HCT116 (cell line): Measurements from ENCODE around the gene SPAG6. TPM values are rescaled to one million over a fixed set of nuclear protein-coding genes. Genes with fewer than 3 reads are reported as not detected.

Experiments used
- ATAC-seq: fragments of 200-7000 bp; cut with Tn5 transposase; 2 replicates; pipeline ENCODE4 v1.9.1; 2020; ENCODE audit warnings: mild to moderate bottlenecking, moderate library complexity
- BruUV-seq: library from RNA; stranded (reverse); fragments of 400-500 nt; replicated peaks from 2 replicates; lab custom pipeline; 2021; lab: Mats Ljungman, UMichigan
- CTCF ChIA-PET: fragments of 300-600 bp; sonication (Branson Sonifier 250); formaldehyde crosslinking; loops from one replicate; lab custom pipeline; 2021; ENCODE audit warnings: antibody characterized with exemption; lab: Charles Lee
- POLR2A ChIA-PET: fragments of 300-600, 350-600 bp; sonication (Branson Sonifier 250); formaldehyde crosslinking; loops from one replicate; lab custom pipeline; 2021; ENCODE audit warnings: antibody characterized with exemption; lab: Charles Lee
- RAD21 ChIA-PET, 2 experiments: fragments of 300-600 bp; sonication (Branson Sonifier 250); formaldehyde crosslinking; loops; one replicate each; lab custom pipeline; 2023; ENCODE audit warnings: low total read pairs in 2 of 2; ENCODE audit not compliant: uncharacterized antibody in 2 of 2, unreplicated experiment in 2 of 2, low non-redundant PET in 1 of 2; lab: Charles Lee
- DNase-seq: peaks from one replicate; pipeline ENCODE4 v3.0.0-alpha.2; 2010; ENCODE audit warnings: low read depth, low spot score
- H2AFZ ChIP-seq: fragments of 200-600 bp; shearing (Covaris generic), sonication (generic); 2 replicates; pipeline ENCODE4 v1.6.1; 2017; ENCODE audit warnings: low read depth, mixed run types, mixed read lengths, antibody characterized with exemption, low read length; ENCODE audit not compliant: poor library complexity, severe bottlenecking
- H3K27ac ChIP-seq: 2 replicates; pipeline ENCODE4 v1.5.1; 2012; ENCODE audit warnings: low read depth, low read length
- H3K27me3 ChIP-seq: fragments of 200-600 bp; sonication (generic); 2 replicates; pipeline ENCODE4 v1.6.1; 2016; ENCODE audit warnings: mixed run types, low read length, mixed read lengths; ENCODE audit not compliant: insufficient read depth
- H3K36me3 ChIP-seq, 2 experiments: fragments of 200-500 bp in 1 of 2; fragments of 200-600 bp in 1 of 2; sonication (Bioruptor generic) in 1 of 2; sonication (generic) in 1 of 2; 2 replicates each; pipeline versions ENCODE4 v1.5.1 to v1.6.1; 2014 to 2016; ENCODE audit warnings: low read length in 2 of 2, inconsistent platforms in 1 of 2, mixed read lengths in 1 of 2, mixed run types in 1 of 2; ENCODE audit not compliant: insufficient read depth in 2 of 2, control insufficient read depth in 1 of 2
- H3K4me1 ChIP-seq, 2 experiments: fragments of 200-600 bp in 1 of 2; sonication (generic) in 1 of 2; 2 replicates each; pipeline versions ENCODE4 v1.5.1 to v1.6.1; 2012 to 2017; ENCODE audit warnings: low read length in 2 of 2, inconsistent platforms in 1 of 2, mild to moderate bottlenecking in 1 of 2, mixed read lengths in 1 of 2, mixed run types in 1 of 2, moderate library complexity in 1 of 2; ENCODE audit not compliant: insufficient read depth in 2 of 2, control insufficient read depth in 1 of 2
- H3K4me2 ChIP-seq: fragments of 200-600 bp; sonication (generic); 2 replicates; pipeline ENCODE4 v1.6.1; 2017; ENCODE audit warnings: mixed run types, low read length, mixed read lengths
- H3K4me3 ChIP-seq, 2 experiments: fragments of 200-600 bp in 1 of 2; sonication (generic) in 1 of 2; replicated peaks in 1 of 2; 2 replicates each; pipeline ENCODE4 v1.5.1; 2011 to 2016; ENCODE audit warnings: low read length in 2 of 2, control low read depth in 1 of 2, low read depth in 1 of 2, mild to moderate bottlenecking in 1 of 2, mixed read lengths in 1 of 2, mixed run types in 1 of 2
- H3K79me2 ChIP-seq: fragments of 200-600 bp; sonication (generic); 2 replicates; pipeline ENCODE4 v1.6.1; 2017; ENCODE audit warnings: mild to moderate bottlenecking, mixed run types, low read length, moderate library complexity, mixed read lengths; ENCODE audit not compliant: insufficient read depth
- H3K9ac ChIP-seq: fragments of 200-600 bp; sonication (generic); 2 replicates; pipeline ENCODE4 v1.6.1; 2016; ENCODE audit warnings: low read length, mixed read lengths
- H3K9me2 ChIP-seq: fragments of 200-600 bp; sonication (generic), shearing (Covaris generic); 2 replicates; pipeline ENCODE4 v1.6.1; 2017; ENCODE audit warnings: mixed run types, mild to moderate bottlenecking, moderate library complexity; ENCODE audit not compliant: insufficient read depth
- H3K9me3 ChIP-seq, 2 experiments: fragments of 200-500 bp in 1 of 2; fragments of 200-600 bp in 1 of 2; sonication (Bioruptor generic) in 1 of 2; sonication (generic) in 1 of 2; 2 replicates each; pipeline ENCODE4 v1.6.1; 2014 to 2017; ENCODE audit warnings: low read length in 2 of 2, mixed read lengths in 2 of 2, inconsistent platforms in 1 of 2, low read depth in 1 of 2, mild to moderate bottlenecking in 1 of 2, mixed run types in 1 of 2, moderate library complexity in 1 of 2; ENCODE audit not compliant: control insufficient read depth in 1 of 2, insufficient read depth in 1 of 2
- H4K20me1 ChIP-seq: fragments of 200-600 bp; sonication (generic), shearing (Covaris generic); 2 replicates; pipeline ENCODE4 v1.6.1; 2017; ENCODE audit warnings: mixed run types, mild to moderate bottlenecking, moderate library complexity; ENCODE audit not compliant: insufficient read depth
- EGR1 ChIP-seq: IDR thresholded peaks from 2 replicates; pipeline ENCODE4 v1.6.1; 2012; ENCODE audit warnings: low read depth
- ELF1 ChIP-seq: IDR thresholded peaks from 2 replicates; pipeline ENCODE4 v1.6.1; 2012; ENCODE audit warnings: low read depth, borderline replicate concordance
- EZH2phosphoT487 ChIP-seq: fragments of 200-600 bp; IDR thresholded peaks from 2 replicates; pipeline ENCODE4 v1.6.1; 2018; ENCODE audit warnings: antibody characterized with exemption, borderline replicate concordance
- JUND ChIP-seq: IDR thresholded peaks from 2 replicates; pipeline ENCODE4 v1.6.1; 2012
- POLR2A ChIP-seq: IDR thresholded peaks from 2 replicates; pipeline ENCODE4 v1.7.0; 2011; ENCODE audit warnings: borderline replicate concordance; ENCODE audit not compliant: insufficient read depth, insufficient read length; ENCODE audit errors: extremely low read depth
- POLR2AphosphoS5 ChIP-seq: IDR thresholded peaks from 2 replicates; pipeline ENCODE4 v1.6.1; 2011; ENCODE audit warnings: mild to moderate bottlenecking, low read depth, low read length, moderate library complexity
- SIN3A ChIP-seq: IDR thresholded peaks from 2 replicates; pipeline ENCODE4 v1.6.1; 2012; ENCODE audit warnings: low read depth
- SRF ChIP-seq: IDR thresholded peaks from 2 replicates; pipeline ENCODE4 v1.6.1; 2012; ENCODE audit warnings: low read depth
- TCF7L2 ChIP-seq: IDR thresholded peaks from 2 replicates; pipeline ENCODE4 v1.7.0; 2011; ENCODE audit warnings: borderline replicate concordance, inconsistent platforms; ENCODE audit not compliant: insufficient read depth, insufficient read length; ENCODE audit errors: extremely low read depth
- YY1 ChIP-seq: IDR thresholded peaks from 2 replicates; pipeline ENCODE4 v1.6.1; 2011; ENCODE audit warnings: low read length, low read depth, moderate library complexity, mild to moderate bottlenecking; ENCODE audit not compliant: insufficient replicate concordance; ENCODE audit errors: extremely low read depth
- intact Hi-C: fragments of 100-400 bp; cut with micrococcal nuclease; formaldehyde crosslinking; loops from 2 replicates; pipeline ENCODE4 v1.10.0; 2022
- total RNA-seq: library from RNA; stranded (reverse); gene quantifications from one replicate; pipeline ENCODE4 v1.2.1, GENCODE V29; 2021; ENCODE audit not compliant: unreplicated experiment
- TF ChIP-seq, protein P1 (sequence below): IDR thresholded peaks from 2 replicates; pipeline ENCODE4 v1.6.1; 2012
- TF ChIP-seq, protein P2 (sequence below): IDR thresholded peaks from 2 replicates; pipeline ENCODE4 v1.6.1; 2012; ENCODE audit warnings: low read depth
- TF ChIP-seq, protein P3 (sequence below): IDR thresholded peaks from 2 replicates; pipeline ENCODE4 v1.6.1; 2012

Gene SPAG6
- total RNA-seq, 1 experiment from 2014 or later = not detected

DNA sequence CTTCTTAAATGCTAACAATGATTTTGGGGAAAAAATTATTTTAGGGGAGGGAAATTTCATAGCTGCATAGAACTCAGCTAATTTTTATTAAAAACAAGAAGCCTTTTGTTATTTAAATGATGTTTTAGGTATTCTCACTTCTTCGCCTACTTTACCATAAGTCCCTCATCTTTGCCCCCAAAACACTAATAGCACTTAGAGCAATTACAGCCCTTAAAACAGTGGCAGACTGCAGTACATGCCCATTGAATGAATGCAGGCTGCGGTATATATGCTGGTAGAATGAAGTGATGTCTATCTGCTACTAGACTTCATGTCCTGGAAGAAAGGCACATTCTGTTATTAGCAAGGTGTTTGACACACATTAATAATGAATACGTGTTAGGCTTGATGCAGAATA, 2.9 kb upstream of the SPAG6 start:
- Histone ChIP-seq H3K9ac (no peak overlapping the region), H3K9me2 (no peaks in the 10 kb centered on the region), H4K20me1 (no peaks in the 10 kb centered on the region), H3K27ac (no peak overlapping the region), H3K27me3 (peaks cover 11% of the 10 kb centered on the region; the same call in 1 of the 2 replicates), H3K4me3 (no peak overlapping the region), H3K4me1 (peaks cover 3 to 16% of the 10 kb centered on the region in 2 experiments; a peak in 2 of 4 replicates), H3K4me2 (no peak overlapping the region), H2AFZ (no peak overlapping the region), H3K9me3 (no peaks in the 10 kb centered on the region), H3K79me2 (no peaks in the 10 kb centered on the region), H3K36me3 (no peaks in the 10 kb centered on the region)
- ChIA-PET RAD21 (no interaction called here), CTCF (no interaction called here), POLR2A (no interaction called here)
- no peak for DNase-seq
- no peak for ATAC-seq
- intact Hi-C loops = no loop called here
- BruUV-seq = no TSS peak
- TF ChIP-seq POLR2A (no peak), SIN3A (no peak), SRF (no peak), EZH2phosphoT487 (no peak), EGR1 (no peak), YY1 (no peak)
- TF ChIP-seq, protein P1, sequence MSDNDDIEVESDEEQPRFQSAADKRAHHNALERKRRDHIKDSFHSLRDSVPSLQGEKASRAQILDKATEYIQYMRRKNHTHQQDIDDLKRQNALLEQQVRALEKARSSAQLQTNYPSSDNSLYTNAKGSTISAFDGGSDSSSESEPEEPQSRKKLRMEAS = no peak
- TF ChIP-seq, all 23 proteins: peak for 0

DNA sequence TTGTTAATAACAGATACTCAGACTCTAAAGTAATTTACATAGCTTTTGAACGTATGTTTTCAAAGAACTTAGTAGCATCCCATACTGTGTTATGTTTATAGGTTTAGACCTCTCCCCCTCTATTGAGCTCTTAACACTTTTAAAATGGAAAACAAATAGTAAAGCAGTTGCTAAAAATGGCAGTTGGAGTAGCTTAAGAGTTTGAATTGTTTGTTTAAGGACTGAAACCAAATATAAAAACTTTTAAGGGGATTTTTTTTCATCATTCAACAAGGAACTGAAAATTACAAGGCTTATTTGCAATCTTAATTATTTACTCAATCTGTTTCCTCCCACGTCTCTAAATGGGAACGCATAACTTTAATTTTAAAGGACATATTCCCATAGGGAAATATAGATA, 1.6 kb upstream of the SPAG6 start:
- intact Hi-C loops = no loop called here
- H4K20me1 ChIP-seq = no peaks in the 10 kb centered on the region
- no peak overlapping the region for H3K9ac ChIP-seq
- H3K9me2 ChIP-seq = no peaks in the 10 kb centered on the region
- ChIA-PET RAD21 (no interaction called here), CTCF (no interaction called here), POLR2A (no interaction called here)
- H3K79me2 ChIP-seq = no peaks in the 10 kb centered on the region
- DNase-seq (no peak), ATAC-seq (no peak)
- H3K4me3 ChIP-seq = no peak overlapping the region
- TF ChIP-seq EGR1 = no peak
- TF ChIP-seq ELF1 = no peak
- no peak for TF ChIP-seq JUND
- TF ChIP-seq, protein P2, sequence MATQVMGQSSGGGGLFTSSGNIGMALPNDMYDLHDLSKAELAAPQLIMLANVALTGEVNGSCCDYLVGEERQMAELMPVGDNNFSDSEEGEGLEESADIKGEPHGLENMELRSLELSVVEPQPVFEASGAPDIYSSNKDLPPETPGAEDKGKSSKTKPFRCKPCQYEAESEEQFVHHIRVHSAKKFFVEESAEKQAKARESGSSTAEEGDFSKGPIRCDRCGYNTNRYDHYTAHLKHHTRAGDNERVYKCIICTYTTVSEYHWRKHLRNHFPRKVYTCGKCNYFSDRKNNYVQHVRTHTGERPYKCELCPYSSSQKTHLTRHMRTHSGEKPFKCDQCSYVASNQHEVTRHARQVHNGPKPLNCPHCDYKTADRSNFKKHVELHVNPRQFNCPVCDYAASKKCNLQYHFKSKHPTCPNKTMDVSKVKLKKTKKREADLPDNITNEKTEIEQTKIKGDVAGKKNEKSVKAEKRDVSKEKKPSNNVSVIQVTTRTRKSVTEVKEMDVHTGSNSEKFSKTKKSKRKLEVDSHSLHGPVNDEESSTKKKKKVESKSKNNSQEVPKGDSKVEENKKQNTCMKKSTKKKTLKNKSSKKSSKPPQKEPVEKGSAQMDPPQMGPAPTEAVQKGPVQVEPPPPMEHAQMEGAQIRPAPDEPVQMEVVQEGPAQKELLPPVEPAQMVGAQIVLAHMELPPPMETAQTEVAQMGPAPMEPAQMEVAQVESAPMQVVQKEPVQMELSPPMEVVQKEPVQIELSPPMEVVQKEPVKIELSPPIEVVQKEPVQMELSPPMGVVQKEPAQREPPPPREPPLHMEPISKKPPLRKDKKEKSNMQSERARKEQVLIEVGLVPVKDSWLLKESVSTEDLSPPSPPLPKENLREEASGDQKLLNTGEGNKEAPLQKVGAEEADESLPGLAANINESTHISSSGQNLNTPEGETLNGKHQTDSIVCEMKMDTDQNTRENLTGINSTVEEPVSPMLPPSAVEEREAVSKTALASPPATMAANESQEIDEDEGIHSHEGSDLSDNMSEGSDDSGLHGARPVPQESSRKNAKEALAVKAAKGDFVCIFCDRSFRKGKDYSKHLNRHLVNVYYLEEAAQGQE = no peak
- TF ChIP-seq EZH2phosphoT487 = no peak
- TF ChIP-seq, protein P3, sequence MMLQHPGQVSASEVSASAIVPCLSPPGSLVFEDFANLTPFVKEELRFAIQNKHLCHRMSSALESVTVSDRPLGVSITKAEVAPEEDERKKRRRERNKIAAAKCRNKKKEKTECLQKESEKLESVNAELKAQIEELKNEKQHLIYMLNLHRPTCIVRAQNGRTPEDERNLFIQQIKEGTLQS = no peak
- TF ChIP-seq POLR2AphosphoS5 = no peak
- no peak for TF ChIP-seq TCF7L2
- no peak for TF ChIP-seq SRF
- peaks cover 6% of the 10 kb centered on the region; the same call in 1 of the 2 replicates for H3K27me3 ChIP-seq
- peaks cover 3 to 16% of the 10 kb centered on the region in 2 experiments; a peak in 2 of 4 replicates for H3K4me1 ChIP-seq
- H3K36me3 ChIP-seq = no peaks in the 10 kb centered on the region
- H3K4me2 ChIP-seq = no peak overlapping the region
- H2AFZ ChIP-seq = no peak overlapping the region
- no peaks in the 10 kb centered on the region for H3K9me3 ChIP-seq
- no peak overlapping the region for H3K27ac ChIP-seq
- BruUV-seq = no TSS peak
